ENCODE measurements around the gene RGS10.
A peak's percentile ranks its signal among the peaks of the same experiment; 100 is the strongest.
"Not testable (repeated sequence)": the region's sequence is repeated elsewhere in the genome, so short reads cannot be mapped to it uniquely, and the experiment has no call there.

RGS10 gene

DNA sequence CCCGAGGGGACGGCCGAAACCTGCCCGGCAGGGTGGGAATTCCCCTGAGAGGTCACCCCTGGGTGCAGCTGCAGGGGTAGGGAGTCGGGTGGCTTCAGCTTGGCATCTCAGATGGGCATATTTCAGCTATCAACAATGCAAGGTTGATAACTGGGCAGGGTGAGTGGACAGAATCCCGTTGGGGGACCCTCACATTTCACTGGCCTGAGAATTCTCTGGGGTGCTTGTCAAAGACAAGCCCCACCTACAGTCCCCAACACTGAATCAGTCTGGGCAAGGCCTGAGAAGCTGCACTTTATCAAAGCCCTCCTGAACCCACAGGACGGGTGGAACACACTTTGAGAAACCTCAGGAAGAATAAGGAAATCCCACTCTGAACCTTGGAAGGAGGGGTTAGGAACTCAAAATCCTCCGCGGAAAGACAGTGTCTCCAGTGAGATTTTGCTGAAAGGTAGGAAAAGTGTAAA is 3.1 kb downstream of the RGS10 start:
- DNase-seq = peak in 2 of 10 donors; percentile 47 to 59
- intact Hi-C loops (cut with DNase I) = no loop called here

GRCh38 chr10:119538632-119539358 is 3.7 kb downstream of the RGS10 start:
- peak in 2 of 10 donors; percentile 33 to 61 for DNase-seq
- intact Hi-C loops (cut with DNase I) = no loop called here

GRCh38 chr10:119537953-119538630 is 4.4 kb downstream of the RGS10 start:
- peak in 2 of 10 donors; percentile 25 to 55 for DNase-seq
- intact Hi-C loops (cut with DNase I) = no loop called here

GRCh38 chr10:119536508-119537025 is 6.0 kb downstream of the RGS10 start:
- DNase-seq = peak in 1 of 10 donors; percentile 13
- intact Hi-C loops (cut with DNase I) = no loop called here

DNA sequence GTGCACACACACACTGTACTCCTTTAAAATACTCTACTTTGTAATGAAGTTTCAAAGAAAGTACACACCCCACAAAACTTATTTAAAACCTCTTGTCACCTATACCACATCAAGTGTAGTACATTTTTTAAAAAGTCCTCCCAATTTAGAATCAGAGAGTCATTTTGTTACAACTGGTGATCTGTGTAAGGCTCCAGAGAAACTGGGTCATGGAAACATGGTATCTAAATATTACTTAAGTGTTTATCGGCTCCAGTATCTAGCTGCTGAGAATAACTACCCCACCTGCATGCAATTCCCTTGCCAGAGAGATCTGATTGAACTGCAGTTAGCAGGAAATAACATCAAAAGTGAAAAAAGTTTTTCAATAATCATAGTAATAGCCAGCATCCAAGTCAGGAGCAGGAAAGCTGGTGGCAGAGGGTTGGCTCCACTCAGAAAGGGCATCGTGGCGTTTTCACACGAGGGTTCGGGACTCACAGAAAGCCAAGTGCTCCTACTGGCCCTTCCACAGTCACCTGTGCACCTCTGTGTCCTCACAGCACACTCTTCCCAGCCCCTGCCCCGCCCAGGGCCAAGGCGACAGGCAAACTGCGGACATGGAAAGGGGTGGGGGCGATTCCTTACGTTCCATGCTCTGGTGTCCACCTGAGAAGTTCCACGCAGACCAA is 6.5 kb downstream of the RGS10 start:
- DNase-seq = peak in 1 of 10 donors; percentile 32
- intact Hi-C loops (cut with DNase I) = no loop called here

DNA sequence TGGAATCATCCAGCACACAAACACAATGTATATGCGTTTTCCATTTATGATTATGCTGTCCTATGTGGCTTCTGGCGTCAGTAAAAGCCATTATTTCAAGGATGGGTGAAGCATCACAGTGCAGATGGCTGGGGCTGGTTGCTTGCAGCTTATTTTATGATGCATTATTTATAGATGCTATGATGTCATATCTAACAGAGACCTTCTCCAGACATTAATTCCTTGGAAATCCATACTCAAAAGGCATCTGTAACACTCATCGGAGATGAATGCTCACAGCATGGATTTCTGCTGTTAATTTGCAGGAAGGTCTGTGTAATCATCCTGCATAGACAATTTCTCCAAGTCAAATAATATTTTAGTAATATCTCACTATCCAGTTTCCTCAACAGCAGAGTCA is 7.2 kb downstream of the RGS10 start:
- intact Hi-C loops (cut with DNase I) = no loop called here
- DNase-seq = no peak

DNA sequence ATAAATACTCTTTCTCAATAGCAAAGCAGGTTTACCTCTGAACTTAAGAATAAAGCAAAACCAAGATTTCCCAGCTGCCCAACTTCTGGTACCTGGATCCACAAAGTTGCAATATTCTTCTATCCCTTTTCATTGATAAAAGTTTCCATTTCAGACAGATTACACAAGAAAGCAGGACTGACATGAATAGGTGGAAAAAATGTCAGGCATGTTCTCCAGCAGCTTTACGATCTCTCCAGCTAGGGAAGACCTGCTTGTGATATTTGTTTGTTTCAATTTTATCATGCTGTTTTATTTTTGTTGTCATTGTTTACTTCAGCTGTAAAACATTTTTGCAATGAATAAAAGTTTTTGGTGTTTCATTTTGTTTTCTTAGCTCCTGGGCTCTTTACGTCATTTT is 9.0 kb downstream of the RGS10 start:
- no peak for DNase-seq
- intact Hi-C loops (cut with DNase I) = no loop called here

DNA sequence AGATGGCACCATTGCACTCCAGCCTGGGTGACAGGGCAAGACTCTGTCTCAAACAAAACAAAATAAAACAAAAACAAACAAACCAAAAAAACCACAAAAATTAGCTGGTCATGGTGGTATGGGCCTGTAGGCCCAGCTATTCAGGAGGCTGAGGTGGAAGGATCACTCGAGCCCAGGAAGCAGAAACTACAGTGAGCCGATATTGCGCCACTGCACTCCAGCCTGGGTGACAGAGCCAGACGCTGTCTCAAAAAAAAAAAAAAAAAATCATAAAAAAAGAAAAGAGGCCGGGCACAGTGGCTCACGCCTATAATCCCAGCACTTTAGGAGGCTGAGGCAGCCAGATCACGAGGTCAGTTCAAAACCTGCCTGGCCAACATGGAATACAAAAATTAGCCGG is 9.7 kb downstream of the RGS10 start:
- peak in 2 of 10 donors; percentile 46 to 59 for DNase-seq
- intact Hi-C loops (cut with DNase I) = not testable (repeated sequence)

- DNase-seq = peak in 2 of 10 donors; percentile 43 to 67
- intact Hi-C loops (cut with DNase I) = not testable (repeated sequence)
Observed at GRCh38 chr10:119532251-119532650, 10.3 kb downstream of the RGS10 start.

DNA sequence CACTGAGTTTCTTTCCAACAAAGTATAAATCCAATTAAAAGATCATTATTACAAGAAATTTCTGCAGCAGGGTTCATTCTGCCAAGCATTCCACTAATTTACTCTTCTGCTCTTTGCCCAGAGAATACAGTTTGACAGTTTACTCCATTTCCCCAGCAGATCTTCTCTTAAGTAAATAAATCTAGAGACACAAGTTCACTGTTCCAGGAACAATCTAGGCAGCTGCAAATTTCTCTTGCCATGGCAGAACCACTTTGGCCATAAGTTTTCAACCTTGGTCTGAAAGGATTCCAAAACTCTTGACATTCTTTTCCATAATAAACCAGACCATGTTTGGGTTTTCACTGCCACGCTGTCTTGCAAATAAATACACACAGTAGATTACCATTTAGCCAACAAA is 11.5 kb downstream of the RGS10 start:
- intact Hi-C loops (cut with DNase I) = no loop called here
- no peak for DNase-seq

GRCh38 chr10:119528663-119529237 is 13.8 kb downstream of the RGS10 start:
- peak in 2 of 10 donors; percentile 35 to 42 for DNase-seq
- intact Hi-C loops (cut with DNase I) = not testable (repeated sequence)

- intact Hi-C loops (cut with DNase I) = no loop called here
- DNase-seq = peak in 2 of 10 donors; percentile 29 to 76
Observed at GRCh38 chr10:119526621-119527592, 15.6 kb downstream of the RGS10 start.

- intact Hi-C loops (cut with DNase I) = no loop called here
- no peak for DNase-seq
Observed at GRCh38 chr10:119526149-119526548, 16.4 kb downstream of the RGS10 start.

- intact Hi-C loops (cut with DNase I) = no loop called here
- DNase-seq = peak in 2 of 10 donors; percentile 46 to 68
Observed at GRCh38 chr10:119525116-119525515, 17.4 kb downstream of the RGS10 start.

GRCh38 chr10:119524720-119525070 is 17.8 kb downstream of the RGS10 start:
- intact Hi-C loops (cut with DNase I) = no loop called here
- DNase-seq = peak in 2 of 10 donors; percentile 34 to 51

DNA sequence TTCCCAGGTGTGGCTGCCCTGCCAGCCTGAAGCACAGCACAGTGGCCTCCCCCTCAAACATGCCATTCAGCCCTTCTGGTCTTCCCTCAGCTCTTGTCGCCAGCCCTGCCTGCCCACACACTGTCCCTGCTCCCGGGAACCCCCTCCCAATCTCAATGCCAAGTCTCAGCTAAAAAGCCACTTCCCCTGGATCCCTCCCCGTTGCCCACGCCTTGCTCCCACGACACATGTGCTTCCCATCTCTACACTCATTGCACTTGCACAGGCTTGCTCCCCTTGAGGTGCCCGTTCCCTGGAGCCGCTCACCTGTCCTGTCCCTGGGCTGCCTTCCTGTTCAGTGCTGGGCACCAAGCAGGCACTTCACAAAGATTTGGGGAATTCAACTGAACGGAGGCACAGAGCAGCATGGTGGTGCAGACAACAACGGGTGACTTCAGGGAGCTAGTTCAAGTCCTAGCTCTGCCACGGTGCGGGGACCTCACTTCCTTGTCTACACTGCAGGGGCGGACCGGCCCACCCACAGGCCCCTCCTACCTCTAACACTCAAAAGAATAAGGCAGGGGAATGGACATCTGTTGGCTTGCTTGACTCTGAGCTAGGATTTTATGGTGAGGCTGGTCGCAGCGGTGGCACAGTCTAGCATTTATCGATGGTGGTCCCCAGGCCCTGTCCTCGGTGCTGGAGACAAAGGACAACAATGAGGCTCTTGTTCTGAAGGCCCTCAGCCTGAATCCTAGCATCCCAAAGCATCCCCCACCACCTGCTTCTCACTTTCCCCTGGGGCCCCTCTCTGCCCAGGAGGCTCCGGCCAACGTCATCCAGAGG is 18.4 kb downstream of the RGS10 start:
- peak in 2 of 10 donors; percentile 57 to 68 for DNase-seq
- intact Hi-C loops (cut with DNase I) = no loop called here

DNA sequence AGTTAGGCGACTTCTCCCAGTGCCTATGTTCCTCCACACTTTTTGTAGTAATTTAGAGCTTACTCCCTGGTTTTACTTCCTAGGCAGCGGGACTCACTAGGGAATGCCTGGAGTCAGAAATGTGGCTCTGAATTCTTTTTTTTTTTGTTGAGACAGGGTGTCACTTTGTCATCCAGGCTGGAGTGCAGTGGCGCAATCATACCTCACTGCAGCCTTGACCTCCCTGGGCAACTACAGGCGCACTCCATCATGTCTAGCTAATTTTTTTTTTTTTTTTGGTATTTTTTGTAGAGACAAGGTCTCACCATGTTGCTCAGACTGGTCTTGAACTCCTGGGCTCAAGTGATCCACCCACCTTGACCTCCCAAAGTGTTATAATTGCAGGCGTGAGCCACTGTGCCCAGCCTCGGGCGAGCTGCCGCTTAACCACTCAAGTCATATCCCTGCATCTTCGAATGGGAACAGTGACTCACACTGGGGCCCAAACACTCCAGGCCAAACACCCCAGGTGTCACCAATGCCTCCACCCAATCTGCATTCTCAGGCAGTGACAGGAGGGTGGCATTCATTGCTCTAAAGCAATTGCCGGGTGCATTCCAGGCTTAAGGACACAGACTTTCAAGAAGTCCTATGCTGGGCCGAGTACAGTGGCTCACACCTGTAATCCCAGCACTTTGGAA is 19.6 kb downstream of the RGS10 start:
- peak in 2 of 10 donors; percentile 23 to 67 for DNase-seq
- intact Hi-C loops (cut with DNase I) = no loop called here
